ENCODE data around the gene CFAP57.

DNA sequence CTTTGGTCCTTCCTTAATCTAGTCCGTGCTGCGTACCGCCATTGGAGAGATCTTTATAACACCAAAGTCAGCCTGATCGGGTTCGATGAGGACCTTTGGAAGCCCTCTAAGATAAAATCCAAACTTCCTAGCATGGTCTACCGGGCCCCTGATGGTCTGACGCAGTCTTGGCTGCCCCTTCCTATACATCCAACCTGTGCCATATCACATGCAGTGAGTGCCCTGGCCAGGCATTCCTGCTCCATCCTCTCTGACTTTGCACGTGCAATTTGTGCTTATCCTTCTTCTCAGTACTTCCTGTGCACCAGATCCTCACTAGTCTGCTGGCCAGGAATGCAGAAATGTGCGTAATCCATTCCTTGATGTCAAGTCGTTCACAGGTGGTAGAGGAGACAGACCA is 45.6 kb downstream of the CFAP57 start:
- TF ChIP-seq SP1 (IDR thresholded peaks at IDR 0.05): no peak
- no peak for TF ChIP-seq SUZ12 (IDR thresholded peaks at IDR 0.05)
- TF ChIP-seq NFRKB (IDR thresholded peaks at IDR 0.05): no peak
- TF ChIP-seq FOXM1 (IDR thresholded peaks at IDR 0.05; ENCODE audit: borderline replicate concordance): no peak
- no peak for TF ChIP-seq BHLHE40 (IDR thresholded peaks at IDR 0.05; ENCODE audit: borderline replicate concordance)
- no peak for TF ChIP-seq HDGF (IDR thresholded peaks at IDR 0.05; ENCODE audit: borderline replicate concordance)
- no peak for TF ChIP-seq FOXK2 (IDR thresholded peaks at IDR 0.05)
- TF ChIP-seq, protein P1, sequence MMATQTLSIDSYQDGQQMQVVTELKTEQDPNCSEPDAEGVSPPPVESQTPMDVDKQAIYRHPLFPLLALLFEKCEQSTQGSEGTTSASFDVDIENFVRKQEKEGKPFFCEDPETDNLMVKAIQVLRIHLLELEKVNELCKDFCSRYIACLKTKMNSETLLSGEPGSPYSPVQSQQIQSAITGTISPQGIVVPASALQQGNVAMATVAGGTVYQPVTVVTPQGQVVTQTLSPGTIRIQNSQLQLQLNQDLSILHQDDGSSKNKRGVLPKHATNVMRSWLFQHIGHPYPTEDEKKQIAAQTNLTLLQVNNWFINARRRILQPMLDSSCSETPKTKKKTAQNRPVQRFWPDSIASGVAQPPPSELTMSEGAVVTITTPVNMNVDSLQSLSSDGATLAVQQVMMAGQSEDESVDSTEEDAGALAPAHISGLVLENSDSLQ (IDR thresholded peaks at IDR 0.05): no peak
- no peak for TF ChIP-seq LEF1 (IDR thresholded peaks at IDR 0.05; ENCODE audit: borderline replicate concordance)
- TF ChIP-seq L3MBTL2 (conservative IDR thresholded peaks at IDR 0.05): no peak
- no peak for TF ChIP-seq FOXA1 (IDR thresholded peaks at IDR 0.05)
- no peak for TF ChIP-seq CTBP1 (IDR thresholded peaks at IDR 0.05; ENCODE audit: borderline replicate concordance)
- no peak for TF ChIP-seq TARDBP (IDR thresholded peaks at IDR 0.05)
- no peak for TF ChIP-seq ELF4 (IDR thresholded peaks at IDR 0.05)
